Neural cell (in vitro differentiated cells): ENCODE results near the gene MTNR1A. TPM values are rescaled to one million over a fixed set of nuclear protein-coding genes. Genes with fewer than 3 reads are reported as not detected.

Experiments
- H2AFZ ChIP-seq: fragments of 200-600, 300-800 bp; sonication (generic), shearing (Covaris generic); 2 replicates; pipeline ENCODE4 v1.6.0; 2014; ENCODE audit warnings: low read depth, mild to moderate bottlenecking, antibody characterized with exemption, low read length, moderate library complexity
- H3F3A ChIP-seq: fragments of 200-600 bp; shearing (Covaris generic); 2 replicates; pipeline ENCODE4 v1.6.1; 2016; ENCODE audit warnings: mild to moderate bottlenecking, moderate library complexity, mixed read lengths, antibody characterized with exemption, low read length; ENCODE audit not compliant: insufficient read depth, poor library complexity, severe bottlenecking
- H3K27ac ChIP-seq: fragments of 200-600, 300-800 bp; sonication (generic), shearing (Covaris generic); 2 replicates; pipeline ENCODE4 v1.5.1; 2014; ENCODE audit warnings: mild to moderate bottlenecking, low read length, moderate library complexity
- H3K27me3 ChIP-seq: fragments of 300-800, 200-600 bp; sonication (generic), shearing (Covaris generic); 2 replicates; pipeline ENCODE4 v1.6.0; 2014; ENCODE audit warnings: mild to moderate bottlenecking, low read depth, low read length, moderate library complexity; ENCODE audit not compliant: insufficient read depth
- H3K36me3 ChIP-seq: fragments of 300-800, 200-600 bp; sonication (generic), shearing (Covaris generic); 2 replicates; pipeline ENCODE4 v1.5.1; 2014; ENCODE audit warnings: mild to moderate bottlenecking, antibody characterized with exemption, low read length, moderate library complexity; ENCODE audit not compliant: insufficient read depth
- H3K4me2 ChIP-seq: fragments of 300-800, 200-600 bp; sonication (generic), shearing (Covaris generic); 2 replicates; pipeline ENCODE4 v1.6.0; 2014; ENCODE audit warnings: mild to moderate bottlenecking, low read length
- H3K4me3 ChIP-seq: fragments of 300-800, 200-600 bp; sonication (generic), shearing (Covaris generic); 2 replicates; pipeline ENCODE4 v1.5.1; 2014; ENCODE audit warnings: mild to moderate bottlenecking, low read length, moderate library complexity
- H3K79me2 ChIP-seq: fragments of 200-600 bp; shearing (Covaris generic); replicated peaks from 2 replicates; pipeline ENCODE4 v1.6.0; 2014; ENCODE audit warnings: mild to moderate bottlenecking, low read length, moderate library complexity; ENCODE audit not compliant: insufficient read depth
- H3K9ac ChIP-seq: fragments of 300-800, 200-600 bp; sonication (generic), shearing (Covaris generic); 2 replicates; pipeline ENCODE4 v1.6.1; 2016; ENCODE audit warnings: mild to moderate bottlenecking, low read length, mixed read lengths
- H3K9me2 ChIP-seq: fragments of 200-600 bp; shearing (Covaris generic); 2 replicates; pipeline ENCODE4 v1.6.1; 2016; ENCODE audit warnings: mild to moderate bottlenecking, low read length, mixed read lengths; ENCODE audit not compliant: insufficient read depth
- H3K9me3 ChIP-seq: fragments of 200-600, 300-800 bp; sonication (generic), shearing (Covaris generic); 2 replicates; pipeline ENCODE4 v1.6.1; 2016; ENCODE audit warnings: mild to moderate bottlenecking, mixed run types, low read length, moderate library complexity, mixed read lengths
- H4K20me1 ChIP-seq: fragments of 200-600 bp; shearing (Covaris generic); 2 replicates; pipeline ENCODE4 v1.6.1; 2016; ENCODE audit warnings: mild to moderate bottlenecking, mixed run types; ENCODE audit not compliant: insufficient read depth
- CTCF ChIP-seq: fragments of 450-650 bp; IDR thresholded peaks from 2 replicates; pipeline ENCODE4 v1.5.1; 2014; ENCODE audit warnings: antibody characterized with exemption, mild to moderate bottlenecking, moderate library complexity; ENCODE audit not compliant: poor library complexity, severe bottlenecking
- EP300 ChIP-seq: fragments of 450-650 bp; conservative IDR thresholded peaks from 2 replicates; pipeline ENCODE4 v1.6.1; 2014; ENCODE audit warnings: antibody characterized with exemption, mild to moderate bottlenecking, moderate library complexity; ENCODE audit not compliant: poor library complexity, severe bottlenecking
- EZH2 ChIP-seq: fragments of 200-600, 300-800 bp; shearing (Covaris generic), sonication (generic); IDR thresholded peaks from 2 replicates; pipeline ENCODE4 v1.6.1; 2014; ENCODE audit warnings: antibody characterized with exemption, low read length, borderline replicate concordance, mild to moderate bottlenecking; ENCODE audit not compliant: insufficient read depth, poor library complexity, severe bottlenecking
- MXI1 ChIP-seq: fragments of 450-650 bp; conservative IDR thresholded peaks from 2 replicates; pipeline ENCODE4 v1.6.1; 2014; ENCODE audit warnings: antibody characterized with exemption, mild to moderate bottlenecking; ENCODE audit not compliant: poor library complexity, severe bottlenecking
- POLR2AphosphoS5 ChIP-seq: IDR thresholded peaks from 2 replicates; pipeline ENCODE4 v1.6.1; 2012
- RAD21 ChIP-seq: fragments of 450-650 bp; conservative IDR thresholded peaks from 2 replicates; pipeline ENCODE4 v1.6.1; 2014; ENCODE audit warnings: antibody characterized with exemption, mild to moderate bottlenecking, moderate library complexity
- REST ChIP-seq: IDR thresholded peaks from 2 replicates; pipeline ENCODE4 v1.6.1; 2012; ENCODE audit warnings: borderline replicate concordance
- SMC3 ChIP-seq: fragments of 450-650 bp; conservative IDR thresholded peaks from 2 replicates; pipeline ENCODE4 v1.6.1; 2014; ENCODE audit warnings: antibody characterized with exemption, mild to moderate bottlenecking, moderate library complexity; ENCODE audit not compliant: poor library complexity
- TAF1 ChIP-seq: IDR thresholded peaks from 2 replicates; pipeline ENCODE4 v1.6.1; 2012; ENCODE audit warnings: low read depth
- polyA plus RNA-seq: library from polyadenylated mRNA; depleted of rRNA; stranded (reverse); fragments of >200 nt; gene quantifications from 2 replicates; pipeline ENCODE4 v1.2.3, GENCODE V29; 2014

The MTNR1A gene
- polyA plus RNA-seq, 1 donor from 2014 or later, result not detected

- Histone ChIP-seq H3K36me3 (peaks cover 4% of the 10 kb centered on the region), H2AFZ (no peak overlapping the region), H3K9me3 (no peaks in the 10 kb centered on the region), H3F3A (no peaks in the 10 kb centered on the region), H3K27ac (no peak overlapping the region), H3K9me2 (no peaks in the 10 kb centered on the region), H3K9ac (no peak overlapping the region), H3K4me2 (no peak overlapping the region), H3K4me3 (no peak overlapping the region), H3K27me3 (no peaks in the 10 kb centered on the region), H3K79me2 (no peaks in the 10 kb centered on the region), H4K20me1 (no peaks in the 10 kb centered on the region)
- TF ChIP-seq RAD21 (no peak), TAF1 (no peak), EP300 (no peak), SMC3 (no peak), MXI1 (no peak), REST (no peak), CTCF (no peak), POLR2AphosphoS5 (no peak), EZH2 (no peak)
Measured at GRCh38 chr4:186592445-186592844, 37.1 kb upstream of the MTNR1A start.

- no peaks in the 10 kb centered on the region for H3K9me2 ChIP-seq
- H3F3A ChIP-seq, result no peaks in the 10 kb centered on the region
- no peak overlapping the region for H3K4me3 ChIP-seq
- no peaks in the 10 kb centered on the region for H3K9me3 ChIP-seq
- no peaks in the 10 kb centered on the region for H3K27me3 ChIP-seq
- no peak overlapping the region for H2AFZ ChIP-seq
- H3K79me2 ChIP-seq, result no peaks in the 10 kb centered on the region
- H3K27ac ChIP-seq, result no peak overlapping the region
- H3K36me3 ChIP-seq, result no peaks in the 10 kb centered on the region
- no peak overlapping the region for H3K4me2 ChIP-seq
- H3K9ac ChIP-seq, result no peak overlapping the region
- no peaks in the 10 kb centered on the region for H4K20me1 ChIP-seq
- TF ChIP-seq MXI1 (no peak), EP300 (no peak), CTCF (no peak), REST (no peak), RAD21 (no peak), TAF1 (no peak), EZH2 (no peak), SMC3 (no peak), POLR2AphosphoS5 (no peak)
Measured at GRCh38 chr4:186591651-186592050, 36.3 kb upstream of the MTNR1A start.
